HUES48 (cell line): Measurements from ENCODE around the gene SNRPA1.
A peak's percentile ranks its signal among the peaks of the same experiment; 100 is the strongest.
"Not testable (repeated sequence)": the region's sequence is repeated elsewhere in the genome, so short reads cannot be mapped to it uniquely, and the experiment has no call there.

Experiments used
- H3K27ac ChIP-seq: one replicate; pipeline ENCODE4 v1.7.0; 2013; ENCODE audit warnings: low read depth, low read length, inconsistent platforms
- H3K27me3 ChIP-seq: 2 replicates; pipeline ENCODE4 v1.6.1; 2013; ENCODE audit warnings: mild to moderate bottlenecking, low read length; ENCODE audit not compliant: control insufficient read depth, insufficient read depth
- H3K36me3 ChIP-seq: 2 replicates; pipeline ENCODE4 v1.6.1; 2013; ENCODE audit warnings: low read length; ENCODE audit not compliant: control insufficient read depth, insufficient read depth
- H3K4me1 ChIP-seq: 2 replicates; pipeline ENCODE4 v1.6.1; 2013; ENCODE audit warnings: mild to moderate bottlenecking, low read length; ENCODE audit not compliant: control insufficient read depth, insufficient read depth
- H3K4me3 ChIP-seq: 2 replicates; pipeline ENCODE4 v1.5.1; 2013; ENCODE audit warnings: mild to moderate bottlenecking, low read depth, low read length
- H3K9ac ChIP-seq: 2 replicates; pipeline ENCODE4 v1.6.1; 2013; ENCODE audit warnings: mild to moderate bottlenecking, low read depth, low read length, moderate library complexity
- H3K9me3 ChIP-seq: 2 replicates; pipeline ENCODE4 v1.6.1; 2013; ENCODE audit warnings: low read length; ENCODE audit not compliant: control insufficient read depth, insufficient read depth

Gene SNRPA1

GRCh38 chr15:101294731-101295606, at the start of gene SNRPA1:
Gene SNRPA1 (minus strand): TSS chr15:101295248. CDS start chr15:101295178, 70 bp downstream.
- H3K27ac ChIP-seq, result peak within 1 kb of the TSS; percentile 90
- no peaks in the 10 kb centered on the region for H3K9me3 ChIP-seq
- peaks cover 27% of the 10 kb centered on the region for H3K36me3 ChIP-seq
- H3K27me3 ChIP-seq, result no peaks in the 10 kb centered on the region
- H3K9ac ChIP-seq, result peak within 1 kb of the TSS; percentile 72
- H3K4me3 ChIP-seq, result peak within 1 kb of the TSS; percentile 100
- peaks cover 15% of the 10 kb centered on the region for H3K4me1 ChIP-seq

GRCh38 chr15:101342056-101342455, 47.0 kb upstream of the SNRPA1 start:
- H3K9ac ChIP-seq, result no peak overlapping the region
- no peak overlapping the region for H3K4me3 ChIP-seq
- H3K27ac ChIP-seq, result no peak overlapping the region
- H3K36me3 ChIP-seq, result no peaks in the 10 kb centered on the region
- H3K27me3 ChIP-seq, result no peaks in the 10 kb centered on the region
- no peaks in the 10 kb centered on the region for H3K9me3 ChIP-seq
- H3K4me1 ChIP-seq, result no peaks in the 10 kb centered on the region

- Histone ChIP-seq H3K36me3 (no peaks in the 10 kb centered on the region), H3K9ac (no peak overlapping the region), H3K27me3 (peaks cover 2% of the 10 kb centered on the region; the same call in 1 of the 2 replicates), H3K4me3 (no peak overlapping the region), H3K27ac (no peak overlapping the region), H3K9me3 (peaks cover 15% of the 10 kb centered on the region), H3K4me1 (no peaks in the 10 kb centered on the region)
These were observed 43.5 kb upstream of the SNRPA1 start for GRCh38 chr15:101338502-101339057.

- Histone ChIP-seq H3K4me1 (no peaks in the 10 kb centered on the region), H3K4me3 (no peak overlapping the region), H3K27me3 (peaks cover 2% of the 10 kb centered on the region; the same call in 1 of the 2 replicates), H3K9me3 (peaks cover 15% of the 10 kb centered on the region), H3K27ac (no peak overlapping the region), H3K9ac (no peak overlapping the region), H3K36me3 (no peaks in the 10 kb centered on the region)
These were observed 42.9 kb upstream of the SNRPA1 start for GRCh38 chr15:101337976-101338375.

GRCh38 chr15:101333907-101334789, 39.1 kb upstream of the SNRPA1 start:
- not testable (repeated sequence) for H3K4me3 ChIP-seq, H3K27ac ChIP-seq, H3K4me1 ChIP-seq, H3K27me3 ChIP-seq, H3K36me3 ChIP-seq, H3K9ac ChIP-seq
- H3K9me3 ChIP-seq, result peaks cover 15% of the 10 kb centered on the region

- Histone ChIP-seq H3K9me3 (peaks cover 15% of the 10 kb centered on the region), H3K9ac (no peak overlapping the region), H3K27me3 (peaks cover 2% of the 10 kb centered on the region), H3K4me1 (no peaks in the 10 kb centered on the region), H3K36me3 (no peaks in the 10 kb centered on the region), H3K27ac (no peak overlapping the region), H3K4me3 (no peak overlapping the region)
These were observed 37.0 kb upstream of the SNRPA1 start for GRCh38 chr15:101332061-101332467.

GRCh38 chr15:101329867-101330380, 34.9 kb upstream of the SNRPA1 start:
- no peak overlapping the region for H3K27ac ChIP-seq
- H3K27me3 ChIP-seq, result no peaks in the 10 kb centered on the region; the same call in 1 of the 2 replicates
- H3K4me1 ChIP-seq, result no peaks in the 10 kb centered on the region
- no peak overlapping the region for H3K4me3 ChIP-seq
- H3K9ac ChIP-seq, result no peak overlapping the region
- H3K9me3 ChIP-seq, result peaks cover 10% of the 10 kb centered on the region
- H3K36me3 ChIP-seq, result no peaks in the 10 kb centered on the region

GRCh38 chr15:101329309-101329863, 34.3 kb upstream of the SNRPA1 start:
- Histone ChIP-seq H3K4me1 (no peaks in the 10 kb centered on the region), H3K4me3 (no peak overlapping the region), H3K9me3 (peaks cover 4% of the 10 kb centered on the region), H3K9ac (no peak overlapping the region), H3K27ac (no peak overlapping the region), H3K36me3 (no peaks in the 10 kb centered on the region), H3K27me3 (no peaks in the 10 kb centered on the region; the same call in 1 of the 2 replicates)

- no peak overlapping the region for H3K27ac ChIP-seq
- no peak overlapping the region for H3K9ac ChIP-seq
- no peaks in the 10 kb centered on the region for H3K36me3 ChIP-seq
- H3K9me3 ChIP-seq, result no peaks in the 10 kb centered on the region
- H3K27me3 ChIP-seq, result no peaks in the 10 kb centered on the region; the same call in 1 of the 2 replicates
- H3K4me1 ChIP-seq, result no peaks in the 10 kb centered on the region
- H3K4me3 ChIP-seq, result no peak overlapping the region
These were observed 33.0 kb upstream of the SNRPA1 start for GRCh38 chr15:101328001-101328400.

- Histone ChIP-seq H3K27me3 (no peaks in the 10 kb centered on the region; the same call in 1 of the 2 replicates), H3K4me1 (no peaks in the 10 kb centered on the region), H3K4me3 (no peak overlapping the region), H3K27ac (no peak overlapping the region), H3K9me3 (no peaks in the 10 kb centered on the region), H3K9ac (no peak overlapping the region), H3K36me3 (no peaks in the 10 kb centered on the region)
These were observed 32.2 kb upstream of the SNRPA1 start for GRCh38 chr15:101327147-101327740.
